ENCODE measurements around the gene OR5B21. TPM values are rescaled to one million over a fixed set of nuclear protein-coding genes. Genes with fewer than 3 reads are reported as not detected.

OR5B21 gene
- total RNA-seq, 1 donor from 2014 or later, result 0.54 TPM

GRCh38 chr11:58494101-58494500 is 13.8 kb downstream of the OR5B21 start:
- intact Hi-C loops (cut with micrococcal nuclease), result no loop called here

GRCh38 chr11:58493676-58494075 is 14.2 kb downstream of the OR5B21 start:
- intact Hi-C loops (cut with micrococcal nuclease), result no loop called here

DNA sequence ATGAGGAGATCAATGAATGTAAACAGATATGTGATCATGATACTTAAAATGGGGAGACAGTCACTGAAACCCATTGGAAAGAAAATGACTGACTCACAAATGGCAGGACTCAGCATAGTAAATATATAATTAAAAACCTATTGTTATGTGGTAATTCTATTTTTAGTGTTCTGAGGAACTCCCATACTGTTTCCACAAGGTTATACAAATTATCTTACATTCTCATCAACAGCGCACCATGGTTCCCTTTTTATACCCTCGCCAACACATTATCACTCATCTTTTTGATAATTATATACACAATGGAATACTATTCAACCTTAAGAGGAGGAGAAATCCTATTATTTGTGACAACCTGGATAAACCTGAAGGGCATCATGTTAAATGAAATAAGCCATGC is 17.1 kb downstream of the OR5B21 start:
- intact Hi-C loops (cut with micrococcal nuclease), result no loop called here

DNA sequence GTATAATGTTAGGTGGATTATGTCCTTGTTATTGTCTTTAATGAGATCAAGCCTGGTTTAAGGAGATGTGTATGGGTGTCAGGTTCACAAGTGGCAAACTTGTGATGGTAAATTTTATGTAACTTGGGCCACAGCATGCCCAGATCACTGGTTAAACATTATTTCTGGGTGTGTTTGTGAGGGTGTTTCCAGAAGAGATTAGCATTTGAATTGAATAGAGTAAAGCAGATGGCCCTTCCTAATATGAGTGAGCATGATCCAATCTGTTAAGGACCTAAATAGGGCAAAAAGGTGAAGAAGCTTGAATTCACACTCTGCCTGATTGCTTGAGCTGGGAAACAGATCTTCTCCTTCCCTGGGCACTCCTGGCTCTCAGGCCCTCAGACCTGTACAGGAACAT is 20.7 kb downstream of the OR5B21 start:
- intact Hi-C loops (cut with micrococcal nuclease), result no loop called here

DNA sequence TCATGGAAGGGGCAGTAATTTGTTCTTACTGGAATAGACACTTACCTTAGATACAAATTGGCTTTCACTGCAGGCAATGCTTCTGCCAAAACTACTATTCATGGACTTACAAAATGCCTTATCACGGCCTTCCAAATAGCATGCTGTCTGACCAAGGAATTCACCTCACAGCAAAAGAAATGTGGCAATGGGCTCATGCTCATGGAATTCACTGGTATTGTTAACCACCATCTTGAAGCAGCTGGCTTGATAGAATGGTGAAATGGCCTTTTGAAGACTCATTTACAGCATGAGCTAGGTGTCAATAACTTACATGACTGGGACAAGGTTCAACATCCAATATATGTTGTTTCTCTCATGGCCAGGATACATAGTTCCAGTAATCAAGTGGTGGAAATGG is 21.9 kb downstream of the OR5B21 start:
- intact Hi-C loops (cut with micrococcal nuclease), result no loop called here

GRCh38 chr11:58471892-58472291 is 36.0 kb downstream of the OR5B21 start:
- intact Hi-C loops (cut with micrococcal nuclease), result no loop called here

GRCh38 chr11:58466293-58466692 is 41.6 kb downstream of the OR5B21 start:
- intact Hi-C loops (cut with micrococcal nuclease), result no loop called here

GRCh38 chr11:58465690-58466089 is 42.2 kb downstream of the OR5B21 start:
- intact Hi-C loops (cut with micrococcal nuclease), result no loop called here

Other genes starting within 250 kb of the OR5B21 start
- not detected in 2 replicates for gene OR10W1, start 239.8 kb downstream of the OR5B21 start, total RNA-seq
- not detected in 2 replicates for gene OR5B17, start 149.0 kb downstream of the OR5B21 start, total RNA-seq
- not detected in 2 replicates for gene OR5B3, start 101.2 kb downstream of the OR5B21 start, total RNA-seq
- not detected in 2 replicates for gene OR5B2, start 80.0 kb downstream of the OR5B21 start, total RNA-seq
- not detected in 2 replicates for gene OR5B12, start 65.9 kb downstream of the OR5B21 start, total RNA-seq
- gene LPXN, start 67.8 kb upstream of the OR5B21 start, total RNA-seq, result 138 and 144 TPM in 2 replicates
- 54.1 and 55.7 TPM in 2 replicates for gene ZFP91, start 71.0 kb upstream of the OR5B21 start, total RNA-seq
- 2.6 and 3.1 TPM in 2 replicates for gene CNTF, start 114.6 kb upstream of the OR5B21 start, total RNA-seq
- not detected in 2 replicates for gene GLYAT, start 223.8 kb upstream of the OR5B21 start, total RNA-seq